Gastroesophageal sphincter (tissue), 4 donors: Measurements from ENCODE around the gene ZNF714. TPM values are rescaled to one million over a fixed set of nuclear protein-coding genes. Genes with fewer than 3 reads are reported as not detected.
"Not testable (repeated sequence)": the region's sequence is repeated elsewhere in the genome, so short reads cannot be mapped to it uniquely, and the experiment has no call there.

Experiments
- ATAC-seq: fragments of 150-250 bp; one replicate; pipeline ENCODE4 v1.9.1; 2016; ENCODE audit warnings: mild to moderate bottlenecking, moderate library complexity
- H3K27ac ChIP-seq, 4 donors: fragments of 200-600 bp; sonication (generic) in 3 of 4; 1 replicate in 3 of 4; 2 replicates in 1 of 4; pipeline ENCODE4 v1.5.1; 2016 to 2019
- H3K27me3 ChIP-seq: fragments of 200-600 bp; sonication (generic); one replicate; pipeline ENCODE4 v1.5.1; 2019
- H3K36me3 ChIP-seq, 2 donors: fragments of 200-600 bp; sonication (generic); one replicate each; pipeline ENCODE4 v1.5.1; 2019; ENCODE audit warnings: control low read depth in 1 of 2
- H3K4me1 ChIP-seq, 3 donors: fragments of 200-600 bp; sonication (generic); 1 replicate in 2 of 3; 2 replicates in 1 of 3; pipeline ENCODE4 v1.5.1; 2016 to 2019; ENCODE audit warnings: control low read depth in 2 of 3
- H3K4me3 ChIP-seq, 2 donors: fragments of 200-600 bp; sonication (generic); one replicate each; pipeline ENCODE4 v1.5.1; 2019; ENCODE audit warnings: mild to moderate bottlenecking in 1 of 2, moderate library complexity in 1 of 2
- H3K9me3 ChIP-seq, 3 donors: fragments of 200-600 bp; sonication (generic); one replicate each; pipeline ENCODE4 v1.5.1; 2017 to 2019; ENCODE audit warnings: control low read depth in 2 of 3
- CTCF ChIP-seq, 4 experiments: fragments of 200-600 bp in 2 of 4; fragments of 450-650 bp in 2 of 4; sonication (generic) in 1 of 4; IDR thresholded peaks; one replicate each; pipeline ENCODE4 v1.5.1; 2017 to 2019; ENCODE audit warnings: antibody characterized with exemption in 4 of 4, mild to moderate bottlenecking in 2 of 4, moderate library complexity in 2 of 4
- EP300 ChIP-seq: sonication (generic); formaldehyde crosslinking; IDR thresholded peaks from one replicate; pipeline ENCODE4 v1.6.1; 2017; ENCODE audit warnings: antibody characterized with exemption, mild to moderate bottlenecking
- POLR2A ChIP-seq, 2 donors: fragments of 450-650 bp; IDR thresholded peaks; one replicate each; pipeline ENCODE4 v1.6.1; 2017; ENCODE audit warnings: antibody characterized with exemption in 2 of 2, mild to moderate bottlenecking in 2 of 2, moderate library complexity in 1 of 2
- POLR2AphosphoS5 ChIP-seq: sonication (generic); formaldehyde crosslinking; IDR thresholded peaks from one replicate; pipeline ENCODE4 v1.6.1; 2017; ENCODE audit warnings: antibody characterized with exemption
- WGBS, 2 donors: methylation state at CpG; one replicate each; pipeline ENCODE4 v1.1.5; 2018; ENCODE audit warnings: low coverage in 1 of 2; 5-methylcytosine and 5-hydroxymethylcytosine counted together
- total RNA-seq, 4 donors: library from RNA; depleted of rRNA; stranded (reverse); fragments of >200 nt; gene quantifications; one replicate each; pipeline ENCODE4 v1.1.0, GENCODE V29; 2016

ZNF714 gene
- total RNA-seq, 4 donors from 2014 or later, result 2.0 to 4.8 (median 2.5) TPM

DNA sequence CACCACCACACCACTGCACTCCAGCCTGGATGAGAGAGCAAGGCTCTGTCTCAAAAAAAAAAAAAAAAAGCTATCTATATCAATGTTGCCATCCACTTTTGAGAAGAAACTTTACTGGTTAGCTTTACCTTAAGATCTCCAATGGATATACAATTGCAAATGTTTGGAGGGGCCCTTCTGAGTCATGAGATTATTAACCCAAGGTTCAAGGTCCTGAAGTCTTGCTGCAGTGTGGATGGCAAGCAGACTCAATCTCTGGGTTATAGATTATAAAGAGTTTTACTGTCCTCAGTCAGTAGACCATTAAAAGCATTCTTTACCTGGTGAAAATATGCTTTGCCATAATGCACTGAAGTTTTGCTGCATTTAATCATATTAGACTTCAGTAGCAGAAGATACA lies 56.1 kb downstream of the ZNF714 start:
- Histone ChIP-seq H3K4me1 (peaks cover 0 to 9% (median 0%) of the 10 kb centered on the region in 3 donors), H3K9me3 (no peaks in the 10 kb centered on the region), H3K27ac (no peak overlapping the region), H3K27me3 (no peaks in the 10 kb centered on the region), H3K36me3 (no peaks in the 10 kb centered on the region), H3K4me3 (no peak overlapping the region)
- no peak for TF ChIP-seq POLR2AphosphoS5
- no peak for TF ChIP-seq POLR2A (IDR thresholded peaks at IDR 0.05)
- TF ChIP-seq CTCF (IDR thresholded peaks at IDR 0.05), result no peak
- no peak for TF ChIP-seq EP300
- no peak for ATAC-seq

DNA sequence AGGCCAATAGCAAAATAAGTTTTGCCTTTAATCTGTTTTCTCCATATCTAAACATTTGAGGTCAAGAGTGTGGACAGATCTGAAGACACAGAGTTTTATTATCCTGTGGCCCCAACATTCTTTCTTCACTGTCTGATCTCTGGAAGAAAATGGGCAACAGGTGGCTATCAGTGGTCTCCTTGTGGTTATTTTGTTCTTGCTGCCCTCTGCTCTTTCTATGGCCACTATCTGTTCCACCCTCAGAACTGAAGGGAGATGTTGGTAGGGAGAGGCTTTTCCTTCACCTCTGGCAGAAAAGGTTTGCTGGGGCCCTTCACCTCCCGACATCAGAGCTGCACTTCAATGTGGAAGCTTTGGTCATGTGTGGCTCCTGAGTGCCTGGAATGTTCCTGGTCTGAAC lies 59.0 kb downstream of the ZNF714 start:
- Histone ChIP-seq H3K4me1 (peaks cover 0 to 10% (median 0%) of the 10 kb centered on the region in 3 donors), H3K36me3 (peaks cover 0 to 23% of the 10 kb centered on the region in 2 donors)
- not testable (repeated sequence) for H3K27me3 ChIP-seq, H3K27ac ChIP-seq, H3K9me3 ChIP-seq, H3K4me3 ChIP-seq, ATAC-seq
- 100% methylated on average over 1 of the region's 1 CpG; no CpG with 5 or more reads in 1 of the 2 donors for WGBS, 2 donors

DNA sequence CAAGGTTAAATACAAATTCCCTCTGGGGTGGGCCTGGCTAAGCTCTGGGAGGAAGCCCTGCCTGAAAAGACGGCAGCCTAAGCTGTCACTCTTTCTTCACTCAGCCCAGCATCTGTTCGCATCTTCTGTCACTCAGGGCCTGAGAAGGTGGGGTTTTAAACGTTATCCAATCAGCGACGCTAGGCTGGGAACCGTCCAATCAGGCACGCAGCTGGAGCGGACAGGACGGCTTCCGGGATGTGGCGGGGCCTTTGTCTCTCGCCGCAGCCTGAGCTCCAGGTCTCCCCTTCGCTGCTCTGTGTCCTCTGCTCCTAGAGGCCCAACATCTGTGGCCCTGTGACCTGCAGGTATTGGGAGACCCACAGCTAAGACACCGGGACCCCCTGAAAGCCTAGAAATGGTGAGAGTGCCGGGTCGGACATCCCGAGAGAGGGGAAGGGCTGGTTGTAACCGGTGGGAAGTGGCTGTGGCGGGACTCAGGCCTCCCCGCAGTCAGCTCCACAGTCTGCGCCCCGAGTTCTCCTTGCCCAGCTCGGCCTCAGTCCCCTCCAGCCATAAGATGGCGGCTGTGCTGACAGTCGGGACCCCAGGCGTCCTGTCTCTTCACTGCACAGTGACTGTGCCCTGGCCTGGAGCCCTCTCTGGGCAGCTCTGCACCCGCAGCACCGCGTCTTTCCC lies 59.9 kb downstream of the ZNF714 start, which contains the start of gene ZNF431:
TSS of gene ZNF431 (plus strand) at position 254 of the 678 bp plus-strand sequence. CDS start at position 398, 144 bp downstream.
- H3K4me3 ChIP-seq, result peak within 1 kb of the TSS; percentile 75 to 78
- no peaks in the 10 kb centered on the region for H3K27me3 ChIP-seq
- no peaks in the 10 kb centered on the region for H3K9me3 ChIP-seq
- 0 to 2% methylated on average over 4 to 10 of the region's 30 CpGs for WGBS, 2 donors
- H3K27ac ChIP-seq, result peak within 1 kb of the TSS; percentile 41 to 84 (median 84)
- TF ChIP-seq POLR2AphosphoS5, result peak; percentile 61
- TF ChIP-seq POLR2A (IDR thresholded peaks at IDR 0.05), result peak; percentile 52 to 63
- no peak for TF ChIP-seq CTCF (IDR thresholded peaks at IDR 0.05)
- no peak for TF ChIP-seq EP300
- peak; percentile 99 for ATAC-seq
- peaks cover 0 to 32% of the 10 kb centered on the region in 2 donors for H3K36me3 ChIP-seq
- peaks cover 0 to 10% (median 0%) of the 10 kb centered on the region in 3 donors for H3K4me1 ChIP-seq

- no peak for ATAC-seq
Observed at GRCh38 chr19:21143428-21143827, 61.4 kb downstream of the ZNF714 start.

DNA sequence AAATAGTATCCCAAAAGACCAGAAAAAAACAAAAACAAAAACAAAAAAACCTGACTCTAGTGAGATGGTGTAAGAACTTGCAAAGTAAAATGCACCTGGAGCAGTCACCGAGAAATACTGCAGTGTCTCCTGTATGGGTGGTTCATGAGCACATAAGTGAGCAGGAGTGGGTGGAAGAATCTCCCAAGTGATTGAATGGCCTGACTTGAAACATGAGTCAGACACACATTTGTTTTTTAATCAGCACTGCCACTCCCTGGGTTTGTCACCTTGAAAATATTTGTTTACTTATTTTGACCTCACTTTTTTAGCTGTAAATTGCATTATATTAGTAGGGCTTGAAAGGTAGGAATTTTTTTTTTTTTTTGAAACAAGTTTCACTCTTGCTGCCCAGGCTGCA lies 61.9 kb downstream of the ZNF714 start:
- WGBS, 2 donors, result 100% methylated on average over 1 of the region's 1 CpG
- ATAC-seq, result no peak

More at GRCh38 chr19:21143428-21143827, 61.4 kb downstream of the ZNF714 start:
- no peaks in the 10 kb centered on the region for H3K27me3 ChIP-seq
- no peak overlapping the region for H3K27ac ChIP-seq
- peaks cover 0 to 12% (median 0%) of the 10 kb centered on the region in 3 donors for H3K4me1 ChIP-seq
- no peak for TF ChIP-seq POLR2AphosphoS5
- TF ChIP-seq POLR2A (IDR thresholded peaks at IDR 0.05), result no peak
- no peak for TF ChIP-seq EP300
- TF ChIP-seq CTCF (IDR thresholded peaks at IDR 0.05), result no peak
- H3K4me3 ChIP-seq, result no peak overlapping the region
- H3K9me3 ChIP-seq, result no peaks in the 10 kb centered on the region
- peaks cover 0 to 38% of the 10 kb centered on the region in 2 donors for H3K36me3 ChIP-seq
- WGBS, 2 donors, result 71 to 95% methylated on average over 1 to 2 of the region's 5 CpGs

More for the DNA sequence above, 61.9 kb downstream of the ZNF714 start:
- Histone ChIP-seq H3K27me3 (no peaks in the 10 kb centered on the region), H3K36me3 (peaks cover 0 to 38% of the 10 kb centered on the region in 2 donors), H3K9me3 (no peaks in the 10 kb centered on the region), H3K27ac (no peak overlapping the region), H3K4me3 (no peak overlapping the region), H3K4me1 (peaks cover 0 to 16% (median 0%) of the 10 kb centered on the region in 3 donors)
- TF ChIP-seq CTCF (IDR thresholded peaks at IDR 0.05), result no peak
- TF ChIP-seq POLR2A (IDR thresholded peaks at IDR 0.05), result no peak
- no peak for TF ChIP-seq EP300
- TF ChIP-seq POLR2AphosphoS5, result no peak
